GM12878 (cell line): ENCODE data around the gene DEF6. TPM values are rescaled to one million over a fixed set of nuclear protein-coding genes. Genes with fewer than 3 reads are reported as not detected.

Experiments
- ATAC-seq: fragments of 200-7000 bp; cut with Tn5 transposase; 3 replicates; pipeline ENCODE4 v1.9.1; 2020; ENCODE audit warnings: mild to moderate bottlenecking, moderate library complexity
- BruUV-seq: library from RNA; stranded (reverse); fragments of 400-500 nt; replicated peaks from 2 replicates; lab custom pipeline; 2021; lab: Mats Ljungman, UMichigan
- CTCF ChIA-PET: fragments of 300-600 bp; sonication (Branson Sonifier 250); formaldehyde crosslinking; extraction: SDS; loops from one replicate; lab custom pipeline; 2021; ENCODE audit warnings: inconsistent platforms; lab: Yijun Ruan, JAX
- POLR2A ChIA-PET: fragments of 350-600 bp; formaldehyde crosslinking; extraction: SDS; loops from one replicate; lab custom pipeline; 2021; ENCODE audit warnings: inconsistent platforms; lab: Charles Lee
- RAD21 ChIA-PET: fragments of 300-600 bp; sonication (Branson Sonifier 250); formaldehyde crosslinking; loops from one replicate; lab custom pipeline; 2023; ENCODE audit warnings: antibody characterized with exemption; ENCODE audit not compliant: unreplicated experiment; lab: Charles Lee
- SMC1A ChIA-PET: fragments of 300-600 bp; sonication (Branson Sonifier 250); formaldehyde crosslinking; loops from one replicate; lab custom pipeline; 2023; ENCODE audit not compliant: unreplicated experiment, uncharacterized antibody; lab: Charles Lee
- DNase-seq: peaks from one replicate; pipeline ENCODE4 v3.0.0-alpha.2; 2011; ENCODE audit warnings: low read depth, low spot score
- FAIRE-seq: peaks from 3 replicates; lab custom pipeline; 2011; peaks lifted over from hg19 to GRCh38; lab: Jason Lieb, UNC
- H2AFZ ChIP-seq: 2 replicates; pipeline ENCODE4 v1.6.0; 2011; ENCODE audit warnings: low read depth, low read length, control low read depth; ENCODE audit not compliant: control insufficient read depth
- H3K27ac ChIP-seq: 2 replicates; pipeline ENCODE4 v1.5.1; 2011; ENCODE audit warnings: control low read depth; ENCODE audit not compliant: control insufficient read depth, insufficient read depth
- H3K27me3 ChIP-seq, 2 experiments: replicated peaks in 1 of 2; 2 replicates each; pipeline versions ENCODE4 v1.6.0 to v1.6.1; 2011; ENCODE audit warnings: low read length in 1 of 2; ENCODE audit not compliant: control insufficient read depth in 2 of 2, insufficient read depth in 2 of 2
- H3K36me3 ChIP-seq, 2 experiments: 2 replicates each; pipeline ENCODE4 v1.5.1; 2011; ENCODE audit warnings: low read length in 1 of 2; ENCODE audit not compliant: control insufficient read depth in 2 of 2, insufficient read depth in 2 of 2
- H3K4me1 ChIP-seq: 2 replicates; pipeline ENCODE4 v1.6.1; 2011; ENCODE audit warnings: mild to moderate bottlenecking, low read length, moderate library complexity, mixed read lengths; ENCODE audit not compliant: control insufficient read depth, insufficient read depth
- H3K4me2 ChIP-seq: 2 replicates; pipeline ENCODE4 v1.6.0; 2011; ENCODE audit warnings: control low read depth; ENCODE audit not compliant: control insufficient read depth, insufficient read depth
- H3K4me3 ChIP-seq: fragments of 200-600 bp; sonication (generic); 2 replicates; pipeline ENCODE4 v1.5.1; 2016
- H3K79me2 ChIP-seq: 2 replicates; pipeline ENCODE4 v1.6.0; 2011; ENCODE audit warnings: low read length; ENCODE audit not compliant: control insufficient read depth, insufficient read depth
- H3K9ac ChIP-seq: 2 replicates; pipeline ENCODE4 v1.8.0; 2011; ENCODE audit warnings: low read length, control low read depth, mixed read lengths; ENCODE audit not compliant: control insufficient read depth, insufficient read depth
- H3K9me3 ChIP-seq: replicated peaks from 3 replicates; pipeline ENCODE4 v1.5.1; 2011; ENCODE audit warnings: mild to moderate bottlenecking, low read length; ENCODE audit not compliant: control insufficient read depth, insufficient read depth
- H4K20me1 ChIP-seq: 2 replicates; pipeline ENCODE4 v1.6.0; 2011; ENCODE audit not compliant: control insufficient read depth, insufficient read depth
- IKZF1 ChIP-seq: fragments of 450-650 bp; conservative IDR thresholded peaks from 2 replicates; pipeline ENCODE4 v1.6.1; 2017; ENCODE audit warnings: antibody characterized with exemption, mild to moderate bottlenecking
- JUNB ChIP-seq: IDR thresholded peaks from 2 replicates; pipeline ENCODE4 v1.6.1; 2016; ENCODE audit warnings: antibody characterized with exemption, mild to moderate bottlenecking
- JUND ChIP-seq: IDR thresholded peaks from 2 replicates; pipeline ENCODE4 v1.6.1; 2012; ENCODE audit warnings: low read depth, mild to moderate bottlenecking, low read length, improper control_type of control experiment, moderate library complexity
- MTA2 ChIP-seq: fragments of 450-650 bp; IDR thresholded peaks from 2 replicates; pipeline ENCODE4 v1.6.1; 2016; ENCODE audit warnings: low read depth, mild to moderate bottlenecking, moderate library complexity
- NR2C2 ChIP-seq: IDR thresholded peaks from 2 replicates; pipeline ENCODE4 v1.6.1; 2011; ENCODE audit warnings: borderline replicate concordance, low read depth; ENCODE audit not compliant: control insufficient read depth, insufficient read length
- POLR2AphosphoS2 ChIP-seq: IDR thresholded peaks from 2 replicates; pipeline ENCODE4 v1.6.1; 2011; ENCODE audit warnings: low read depth, mild to moderate bottlenecking, low read length, improper control_type of control experiment, moderate library complexity
- PRDM15 ChIP-seq: fragments of 450-650 bp; formaldehyde crosslinking; IDR thresholded peaks from 2 replicates; pipeline ENCODE4 v1.4.0; 2020; ENCODE audit warnings: mild to moderate bottlenecking, moderate library complexity
- STAT3 ChIP-seq: IDR thresholded peaks from 2 replicates; pipeline ENCODE4 v1.6.1; 2011; ENCODE audit warnings: low read depth, low read length, improper control_type of control experiment
- ZBTB33 ChIP-seq: fragments of 450-650 bp; IDR thresholded peaks from 2 replicates; pipeline ENCODE4 v1.6.1; 2017; ENCODE audit warnings: mild to moderate bottlenecking
- ZNF24 ChIP-seq: fragments of 450-650 bp; IDR thresholded peaks from 2 replicates; pipeline ENCODE4 v1.6.1; 2017; ENCODE audit warnings: antibody characterized with exemption, mild to moderate bottlenecking
- WGBS: methylation state at CpG from one replicate; pipeline ENCODE4 v1.1.6; 2016; ENCODE audit warnings: low lambda C conversion rate; ENCODE audit not compliant: insufficient replicate concordance, insufficient coverage; ENCODE audit errors: missing lambda C conversion rate; 5-methylcytosine and 5-hydroxymethylcytosine counted together
- in situ Hi-C: fragments of 300-500 bp; cut with MboI; formaldehyde crosslinking; loops from 9 replicates; pipeline ENCODE4 v1.14.3; 2018; ENCODE audit warnings: mixed read lengths
- intact Hi-C: fragments of 100-400 bp; cut with micrococcal nuclease; formaldehyde crosslinking; loops from one replicate; pipeline ENCODE4 v1.14.2; 2022; ENCODE audit not compliant: unreplicated experiment
- polyA plus RNA-seq, 11 experiments: library from polyadenylated mRNA; depleted of rRNA in 4 of 11; unstranded in 6 of 11; stranded (reverse) in 5 of 11; fragments of >200 nt; fragmentation: Nextera tagmentation in 4 of 11; fragmentation: Illumina TruSeq in 1 of 11; extraction: Ambion mirVana in 4 of 11; extraction: Trizol in 1 of 11; gene quantifications; 1 replicate in 1 of 11; 2 replicates in 10 of 11; pipeline versions ENCODE4 v1.2.1 to v1.2.3, GENCODE V29; 2011 to 2016; ENCODE audit warnings: inconsistent platforms in 2 of 11, missing spikeins in 2 of 11, low read depth in 1 of 11
- total RNA-seq, 4 experiments: library from RNA; depleted of rRNA in 3 of 4; stranded (reverse); fragments of >200 nt in 3 of 4; fragmentation: Illumina TruSeq in 1 of 4; extraction: Trizol in 1 of 4; gene quantifications; 2 replicates each; pipeline versions ENCODE4 v1.2.1 to v1.2.3, GENCODE V29; 2013 to 2021

DEF6 gene
- total and polyA plus RNA-seq, 10 of the 15 experiments (the other 5 are each of a cell fraction or from before 2014, with no cell fraction given) = 3.3 to 69.5 (median 48.8) TPM

- 94% methylated on average over 8 of the region's 8 CpGs for WGBS
- no peaks in the 10 kb centered on the region for H3K36me3 ChIP-seq
- no peak overlapping the region for H2AFZ ChIP-seq
- H4K20me1 ChIP-seq = no peaks in the 10 kb centered on the region
- no peaks in the 10 kb centered on the region for H3K9me3 ChIP-seq
- intact Hi-C loops (no loop called here), in situ Hi-C loops (no loop called here)
- no TSS peak for BruUV-seq
- no peak for TF ChIP-seq PRDM15 (CRISPR knock-in tag)
- POLR2A ChIA-PET = interaction anchor here (1.5 kb wide), 1 partner anchor 8 kb away, joined by 5 read pairs; the partner anchor contains the start of gene ZNF76
- SMC1A ChIA-PET = no interaction called here
- peaks cover 9% of the 10 kb centered on the region for H3K4me1 ChIP-seq
- no peak overlapping the region for H3K4me3 ChIP-seq
- CTCF ChIA-PET = interaction anchor here (1.8 kb wide), 1 partner anchor 27 kb away, joined by 6 read pairs; no protein-coding TSS in a partner anchor
- H3K79me2 ChIP-seq = peaks cover 3% of the 10 kb centered on the region
- no peak overlapping the region for H3K9ac ChIP-seq
- no peak overlapping the region for H3K4me2 ChIP-seq
- ATAC-seq = no peak
- FAIRE-seq = no peak
- no peak overlapping the region for H3K27ac ChIP-seq
- no peaks in the 10 kb centered on the region for H3K27me3 ChIP-seq
- DNase-seq = no peak
- RAD21 ChIA-PET = no interaction called here
Observed at GRCh38 chr6:35267446-35267845, 30.2 kb upstream of the DEF6 start.

GRCh38 chr6:35267897-35268296, 29.7 kb upstream of the DEF6 start:
- Histone ChIP-seq H3K4me2 (no peak overlapping the region), H3K4me1 (peaks cover 9% of the 10 kb centered on the region), H3K27me3 (no peaks in the 10 kb centered on the region), H3K4me3 (no peak overlapping the region), H3K27ac (no peak overlapping the region), H3K9ac (no peak overlapping the region), H3K79me2 (peaks cover 3% of the 10 kb centered on the region), H3K9me3 (no peaks in the 10 kb centered on the region), H3K36me3 (no peaks in the 10 kb centered on the region), H2AFZ (no peak overlapping the region), H4K20me1 (no peaks in the 10 kb centered on the region)
- POLR2A ChIA-PET = interaction anchor here (0.7 to 1.5 kb wide), 2 partner anchors 8 to 208 kb away, joined by 5 to 6 read pairs; partner anchors contain the start of gene ZNF76
- SMC1A ChIA-PET = interaction anchor here (1.1 kb wide), 1 partner anchor 183 kb away, joined by 3 read pairs; no protein-coding TSS in a partner anchor
- DNase-seq (no peak), FAIRE-seq (no peak), ATAC-seq (no peak)
- intact Hi-C loops (no loop called here), in situ Hi-C loops (no loop called here)
- CTCF ChIA-PET = interaction anchor here (1.1 to 1.8 kb wide), 2 partner anchors 27 to 29 kb away, joined by 3 to 6 read pairs; partner anchors contain the start of gene DEF6
- 77% methylated on average over 2 of the region's 2 CpGs for WGBS
- RAD21 ChIA-PET = no interaction called here
- no TSS peak for BruUV-seq
- TF ChIP-seq STAT3 = no peak
- TF ChIP-seq IKZF1 = 0 out of 2 replicates have a peak, but pooled peaks have one; percentile 24
- peak; percentile 59; the same call in 1 of the 2 replicates for TF ChIP-seq ZNF24
- TF ChIP-seq POLR2AphosphoS2 = no peak
- TF ChIP-seq NR2C2 = no peak
- TF ChIP-seq ZBTB33 = no peak
- peak; percentile 79 for TF ChIP-seq MTA2
- no peak for TF ChIP-seq JUNB
- no peak for TF ChIP-seq JUND
